T-helper 2 cell treated with Interferon-gamma antibody and Interleukin-4, amounts not matched to agents 5 μg/mL and 100 μg/mL, for 36 hours (primary cell): ENCODE measurements around the gene CNTN5.

Source experiments
- DNase-seq: peaks from one replicate; pipeline ENCODE4 v3.0.0; 2021; ENCODE audit warnings: low spot score
- H3K27ac Mint-ChIP-seq: one replicate; pipeline ENCODE4 v1.8.0; 2021; ENCODE audit warnings: mild to moderate bottlenecking, mixed read lengths
- H3K27me3 Mint-ChIP-seq: one replicate; pipeline ENCODE4 v1.8.0; 2021; ENCODE audit warnings: low read depth, mixed read lengths
- H3K36me3 Mint-ChIP-seq: one replicate; pipeline ENCODE4 v1.8.0; 2021; ENCODE audit warnings: low read depth, mixed read lengths
- H3K4me1 Mint-ChIP-seq: one replicate; pipeline ENCODE4 v1.8.0; 2021; ENCODE audit warnings: low read depth, mixed read lengths
- H3K4me3 Mint-ChIP-seq: one replicate; pipeline ENCODE4 v1.8.0; 2022; ENCODE audit warnings: mild to moderate bottlenecking, moderate library complexity, mixed read lengths
- H3K9me3 Mint-ChIP-seq: one replicate; pipeline ENCODE4 v1.8.0; 2021; ENCODE audit warnings: mixed read lengths

CNTN5 gene

DNA sequence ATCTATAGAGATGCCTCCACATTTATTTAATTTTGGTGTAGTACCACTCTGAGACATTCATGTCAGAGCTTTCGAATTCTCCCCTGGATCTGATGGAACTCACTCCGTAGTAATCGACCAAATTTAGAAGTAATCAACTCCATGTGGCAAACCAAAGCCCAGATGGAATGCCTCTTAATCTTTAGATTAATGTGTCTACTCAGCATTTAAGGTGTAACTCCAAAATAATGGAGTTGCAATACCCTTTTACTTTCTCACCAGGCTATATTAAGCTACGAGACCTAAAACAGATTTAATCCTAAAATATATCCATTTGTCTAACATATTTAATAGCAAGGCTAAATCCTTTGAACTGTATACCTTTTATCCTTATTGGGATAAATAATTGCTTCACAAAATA lies 473.3 kb downstream of the CNTN5 start:
- H3K27ac Mint-ChIP-seq, result no peak overlapping the region
- no peaks in the 10 kb centered on the region for H3K4me1 Mint-ChIP-seq
- no peak overlapping the region for H3K4me3 Mint-ChIP-seq
- peaks cover 28% of the 10 kb centered on the region for H3K9me3 Mint-ChIP-seq
- H3K27me3 Mint-ChIP-seq, result no peaks in the 10 kb centered on the region
- no peak for DNase-seq
- no peaks in the 10 kb centered on the region for H3K36me3 Mint-ChIP-seq

DNA sequence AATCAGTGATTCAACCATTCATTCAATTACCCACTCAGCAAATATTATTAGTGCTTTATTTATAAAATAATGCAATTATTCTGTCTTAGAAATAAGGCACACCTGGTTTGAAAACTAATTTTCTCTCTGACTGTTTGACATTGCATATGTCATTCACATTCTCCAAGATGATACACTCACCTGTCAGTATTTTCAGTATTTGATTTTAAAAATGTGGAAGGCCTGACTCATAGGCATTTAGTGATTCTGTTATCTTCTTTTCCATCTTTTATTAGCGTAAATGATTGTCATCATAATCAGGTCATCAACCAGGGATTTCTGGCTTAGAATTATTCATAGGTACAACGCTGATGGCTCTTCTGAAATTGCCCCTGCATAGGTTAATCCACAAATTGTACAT lies 480.9 kb downstream of the CNTN5 start:
- DNase-seq, result no peak
- Mint-ChIP-seq H3K4me1 (no peaks in the 10 kb centered on the region), H3K4me3 (no peak overlapping the region), H3K9me3 (peaks cover 50% of the 10 kb centered on the region), H3K27me3 (no peaks in the 10 kb centered on the region), H3K36me3 (no peaks in the 10 kb centered on the region), H3K27ac (no peak overlapping the region)

DNA sequence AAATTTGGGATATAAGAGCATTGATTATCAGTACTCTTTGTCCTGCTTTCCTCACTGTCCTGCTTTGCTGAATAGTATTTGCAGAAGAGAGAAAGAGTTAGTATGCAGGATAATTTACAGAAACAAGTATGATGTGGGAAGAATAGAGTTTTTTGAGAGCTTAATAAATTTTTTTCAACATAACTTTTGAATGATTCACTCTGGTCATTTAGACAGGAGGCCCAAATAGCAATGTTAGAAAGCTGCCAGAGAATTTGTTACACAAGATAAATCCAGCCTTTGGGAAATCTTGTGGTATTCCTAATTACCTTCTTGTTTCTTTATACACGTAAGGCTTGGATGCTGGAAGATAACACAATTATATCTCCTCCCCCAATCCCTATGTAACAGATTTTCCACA lies 484.6 kb downstream of the CNTN5 start:
- Mint-ChIP-seq H3K27ac (no peak overlapping the region), H3K9me3 (peaks cover 35% of the 10 kb centered on the region), H3K4me3 (no peak overlapping the region), H3K36me3 (no peaks in the 10 kb centered on the region), H3K4me1 (no peaks in the 10 kb centered on the region), H3K27me3 (no peaks in the 10 kb centered on the region)
- DNase-seq, result no peak

DNA sequence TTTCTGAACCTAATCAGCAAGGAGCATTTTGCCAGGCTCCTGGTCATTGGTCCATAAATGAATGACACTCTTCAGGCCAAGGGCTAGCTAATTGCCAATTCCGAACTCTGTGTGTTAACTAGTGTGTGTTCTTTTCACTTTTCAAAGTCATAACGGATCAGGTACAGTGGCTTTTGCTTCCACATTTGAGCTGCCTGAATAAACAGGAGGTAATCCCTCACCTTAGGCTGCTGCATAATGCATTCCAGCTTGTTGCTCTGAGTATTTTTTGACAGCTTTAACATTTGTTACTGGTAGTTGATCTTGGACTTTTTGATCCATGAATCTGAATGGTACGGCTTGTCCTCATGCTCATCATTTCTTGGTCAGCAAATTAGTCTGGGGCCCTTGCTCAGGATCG lies 485.1 kb downstream of the CNTN5 start:
- Mint-ChIP-seq H3K4me3 (no peak overlapping the region), H3K9me3 (peaks cover 34% of the 10 kb centered on the region), H3K36me3 (no peaks in the 10 kb centered on the region), H3K4me1 (no peaks in the 10 kb centered on the region), H3K27me3 (no peaks in the 10 kb centered on the region), H3K27ac (no peak overlapping the region)
- no peak for DNase-seq

DNA sequence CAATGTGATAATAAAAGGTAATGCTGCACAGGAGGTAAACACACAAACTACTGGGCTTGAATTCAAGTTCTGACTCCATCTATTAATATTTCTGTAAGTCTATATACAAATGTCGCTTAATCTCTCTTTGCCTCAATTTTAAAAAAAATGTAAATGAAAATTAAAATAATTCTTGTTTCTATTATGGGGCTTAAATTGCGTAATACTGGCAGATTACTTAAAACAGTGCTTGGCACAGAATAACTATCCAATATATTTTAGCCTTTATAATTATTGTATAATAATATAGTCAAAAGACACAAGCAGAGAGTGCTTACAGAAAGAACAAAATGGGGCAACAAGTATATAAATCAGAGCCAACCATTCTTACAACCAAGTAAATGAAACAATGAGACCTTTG lies 489.1 kb downstream of the CNTN5 start:
- no peak overlapping the region for H3K27ac Mint-ChIP-seq
- no peak overlapping the region for H3K4me3 Mint-ChIP-seq
- peaks cover 23% of the 10 kb centered on the region for H3K9me3 Mint-ChIP-seq
- H3K36me3 Mint-ChIP-seq, result no peaks in the 10 kb centered on the region
- no peak for DNase-seq
- H3K4me1 Mint-ChIP-seq, result no peaks in the 10 kb centered on the region
- H3K27me3 Mint-ChIP-seq, result no peaks in the 10 kb centered on the region

DNA sequence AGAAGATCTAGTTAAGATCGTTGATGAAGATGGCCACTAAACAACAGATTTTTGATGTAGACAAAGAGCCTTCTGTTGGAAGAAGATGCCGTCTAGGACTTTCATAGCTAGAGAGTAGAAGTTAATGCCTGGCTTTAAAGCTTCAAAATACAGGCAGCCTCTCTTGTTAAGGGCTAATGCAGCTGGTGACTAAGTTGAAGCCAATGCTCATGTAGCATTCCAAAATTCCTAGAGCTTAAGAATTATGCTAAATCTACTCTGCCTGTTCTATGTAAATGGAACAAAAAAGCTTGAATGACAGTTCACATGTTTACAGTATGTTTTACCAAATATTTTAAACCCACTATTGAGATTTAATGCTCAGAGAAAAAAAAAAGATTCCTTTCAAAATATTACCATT lies 492.6 kb downstream of the CNTN5 start:
- Mint-ChIP-seq H3K4me1 (no peaks in the 10 kb centered on the region), H3K9me3 (peaks cover 23% of the 10 kb centered on the region), H3K4me3 (no peak overlapping the region), H3K27ac (no peak overlapping the region), H3K27me3 (no peaks in the 10 kb centered on the region), H3K36me3 (no peaks in the 10 kb centered on the region)
- no peak for DNase-seq

DNA sequence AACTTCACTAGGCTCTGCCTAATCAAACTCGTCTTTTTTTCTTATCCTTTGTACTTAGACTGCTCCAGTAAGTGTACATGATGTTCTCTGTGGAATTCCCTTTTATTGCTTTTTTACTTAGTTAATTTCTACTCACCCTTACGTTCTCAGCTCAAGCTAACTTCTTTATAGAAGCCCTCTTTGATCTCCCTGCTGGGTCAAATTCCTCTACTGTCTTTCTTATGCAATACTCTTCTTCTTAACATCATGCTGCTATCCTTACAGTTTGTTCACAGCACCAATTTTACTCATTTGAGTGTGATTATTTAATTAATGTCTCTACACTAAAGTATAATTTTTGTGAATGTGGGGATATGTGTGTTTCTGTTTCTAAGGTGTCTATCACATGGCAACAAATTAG lies 498.3 kb downstream of the CNTN5 start:
- no peaks in the 10 kb centered on the region for H3K4me1 Mint-ChIP-seq
- H3K4me3 Mint-ChIP-seq, result no peak overlapping the region
- H3K27me3 Mint-ChIP-seq, result no peaks in the 10 kb centered on the region
- no peak for DNase-seq
- peaks cover 23% of the 10 kb centered on the region for H3K9me3 Mint-ChIP-seq
- H3K36me3 Mint-ChIP-seq, result no peaks in the 10 kb centered on the region
- no peak overlapping the region for H3K27ac Mint-ChIP-seq

DNA sequence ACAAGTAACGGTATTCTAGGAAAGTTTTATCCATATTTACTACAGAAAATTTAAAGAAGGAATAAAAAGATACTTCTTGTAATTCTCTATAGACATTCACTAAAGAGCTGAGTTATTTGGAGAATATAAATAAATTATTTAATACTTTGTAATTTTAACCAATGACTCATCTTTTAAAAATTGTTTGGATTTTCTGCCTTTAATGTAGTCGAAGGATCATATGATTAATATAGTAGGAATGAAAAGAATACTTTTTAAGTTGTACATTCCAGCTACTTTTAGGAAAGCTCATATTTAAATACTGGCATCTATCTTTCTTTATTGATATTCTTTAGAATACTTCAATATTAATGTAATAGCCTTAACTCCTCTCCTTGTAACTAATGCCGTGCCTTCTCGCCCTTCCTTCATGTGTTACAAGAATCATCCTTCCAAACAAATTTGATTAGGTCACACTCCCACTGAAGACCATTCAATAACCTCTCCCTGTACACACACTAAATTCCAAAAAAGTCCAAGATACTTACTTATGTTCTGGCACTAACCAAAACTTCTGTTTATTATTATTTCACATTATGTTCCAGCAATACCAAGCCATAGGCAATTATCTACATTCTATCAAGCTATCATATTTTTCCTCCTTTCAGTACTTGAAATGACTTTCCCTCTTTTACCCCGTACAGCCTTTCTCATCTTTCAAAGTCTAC lies 501.9 kb downstream of the CNTN5 start:
- Mint-ChIP-seq H3K27me3 (no peaks in the 10 kb centered on the region), H3K4me1 (no peaks in the 10 kb centered on the region), H3K4me3 (no peak overlapping the region), H3K36me3 (no peaks in the 10 kb centered on the region), H3K9me3 (peaks cover 34% of the 10 kb centered on the region), H3K27ac (no peak overlapping the region)
- DNase-seq, result no peak

DNA sequence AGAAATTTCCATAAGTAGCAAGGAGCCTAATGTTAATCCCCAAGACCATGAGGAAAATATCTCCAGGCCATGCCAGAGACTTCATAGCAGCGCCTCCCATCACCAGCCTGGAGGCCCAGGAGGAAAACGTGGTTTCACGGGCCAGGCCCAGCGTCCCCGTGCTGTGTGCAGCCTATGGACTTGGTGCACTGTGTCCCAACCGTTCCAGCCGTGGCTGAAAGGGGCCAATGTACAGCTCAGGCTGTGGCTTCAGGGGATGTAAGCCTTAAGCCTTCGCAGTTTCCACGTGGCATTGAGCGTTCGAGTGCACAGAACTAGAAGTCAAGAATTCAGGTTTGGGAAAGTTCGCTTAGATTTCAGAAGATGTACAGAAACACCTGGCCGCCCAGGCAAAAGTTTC lies 510.7 kb downstream of the CNTN5 start:
- Mint-ChIP-seq H3K36me3 (no peaks in the 10 kb centered on the region), H3K27me3 (no peaks in the 10 kb centered on the region), H3K4me1 (no peaks in the 10 kb centered on the region), H3K9me3 (peaks cover 34% of the 10 kb centered on the region), H3K27ac (no peak overlapping the region), H3K4me3 (no peak overlapping the region)
- DNase-seq, result no peak

DNA sequence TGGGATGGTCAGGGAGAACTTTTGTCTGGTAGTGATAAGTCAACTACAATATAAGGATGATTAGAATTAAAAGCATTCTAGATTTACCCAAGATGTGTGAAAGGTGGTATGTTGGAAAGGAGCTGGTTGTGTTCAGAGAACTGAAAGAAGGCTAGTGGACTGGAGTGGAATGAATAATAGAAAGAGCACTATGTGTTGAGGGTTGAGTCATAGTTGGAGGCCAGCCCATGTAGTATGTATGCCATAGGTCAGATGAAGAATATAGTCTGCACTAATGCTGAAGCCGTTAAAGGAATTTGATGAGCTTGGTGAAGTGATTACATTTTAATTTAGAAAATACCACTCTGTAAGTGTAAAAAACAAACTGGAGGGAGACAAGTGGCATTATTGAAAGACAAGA lies 514.1 kb downstream of the CNTN5 start:
- H3K36me3 Mint-ChIP-seq, result no peaks in the 10 kb centered on the region
- no peaks in the 10 kb centered on the region for H3K27me3 Mint-ChIP-seq
- no peaks in the 10 kb centered on the region for H3K4me1 Mint-ChIP-seq
- no peak overlapping the region for H3K4me3 Mint-ChIP-seq
- peaks cover 26% of the 10 kb centered on the region for H3K9me3 Mint-ChIP-seq
- no peak for DNase-seq
- no peak overlapping the region for H3K27ac Mint-ChIP-seq

DNA sequence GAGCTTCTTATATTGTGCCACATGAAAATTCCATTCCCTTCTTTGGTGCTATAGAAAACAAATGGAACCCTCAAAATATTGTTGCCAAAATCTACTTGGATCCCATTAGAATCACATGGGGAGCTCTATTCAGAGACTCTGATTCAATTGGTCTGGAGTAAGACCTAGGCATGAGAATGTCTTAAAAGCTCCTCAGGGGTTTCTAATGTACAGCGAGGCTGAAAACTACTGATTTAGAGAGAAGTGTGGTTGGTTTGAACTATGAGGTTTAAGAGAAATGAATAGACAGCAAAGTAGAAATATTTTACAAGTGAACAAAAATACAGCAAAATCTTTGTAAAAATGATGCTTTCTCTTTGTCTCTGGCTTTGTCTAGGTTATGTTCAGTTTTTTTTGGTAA lies 514.7 kb downstream of the CNTN5 start:
- Mint-ChIP-seq H3K27me3 (no peaks in the 10 kb centered on the region), H3K9me3 (peaks cover 28% of the 10 kb centered on the region), H3K27ac (no peak overlapping the region), H3K4me1 (no peaks in the 10 kb centered on the region), H3K4me3 (no peak overlapping the region), H3K36me3 (no peaks in the 10 kb centered on the region)
- no peak for DNase-seq

DNA sequence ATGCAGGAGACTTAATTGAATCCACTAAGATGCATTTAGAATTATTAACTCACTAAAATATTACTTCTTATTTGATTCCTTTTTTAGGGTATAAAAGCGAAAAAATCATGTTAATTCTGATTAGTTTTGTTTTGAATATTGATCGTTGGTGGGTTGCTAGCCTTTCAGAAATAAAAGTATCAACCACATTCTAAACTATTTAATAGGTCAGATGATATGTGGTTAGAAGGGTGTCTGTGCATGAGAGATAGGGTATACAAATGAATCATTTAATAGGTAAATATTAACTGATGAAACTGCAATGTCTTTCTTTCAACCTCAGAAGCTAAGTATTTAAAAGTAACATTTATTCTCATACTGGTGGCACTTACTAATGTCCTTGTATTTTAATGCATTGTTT lies 515.1 kb downstream of the CNTN5 start:
- Mint-ChIP-seq H3K4me3 (no peak overlapping the region), H3K36me3 (no peaks in the 10 kb centered on the region), H3K27me3 (no peaks in the 10 kb centered on the region), H3K27ac (no peak overlapping the region), H3K9me3 (peaks cover 28% of the 10 kb centered on the region), H3K4me1 (no peaks in the 10 kb centered on the region)
- DNase-seq, result no peak

DNA sequence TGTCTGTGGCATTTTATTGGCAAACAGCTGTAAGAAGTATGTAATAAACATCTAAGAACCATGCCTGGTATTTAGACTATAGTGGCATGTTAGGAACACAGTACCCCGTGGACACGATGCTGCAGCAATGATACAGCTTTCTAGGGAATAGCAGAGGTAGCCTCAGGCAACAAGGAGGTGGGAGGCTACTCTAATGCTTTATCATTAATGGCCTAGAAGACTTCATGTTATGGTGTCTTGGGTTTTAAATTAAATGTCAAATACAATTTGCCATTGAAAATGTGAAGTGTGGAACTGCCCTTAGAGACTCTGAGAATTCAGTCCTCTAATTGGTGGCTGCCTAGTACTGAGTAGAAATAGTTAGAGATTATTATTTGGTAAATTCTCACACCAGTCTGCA lies 516.9 kb downstream of the CNTN5 start:
- Mint-ChIP-seq H3K27ac (no peak overlapping the region), H3K4me3 (no peak overlapping the region), H3K36me3 (no peaks in the 10 kb centered on the region), H3K9me3 (peaks cover 25% of the 10 kb centered on the region), H3K27me3 (no peaks in the 10 kb centered on the region), H3K4me1 (no peaks in the 10 kb centered on the region)
- no peak for DNase-seq

DNA sequence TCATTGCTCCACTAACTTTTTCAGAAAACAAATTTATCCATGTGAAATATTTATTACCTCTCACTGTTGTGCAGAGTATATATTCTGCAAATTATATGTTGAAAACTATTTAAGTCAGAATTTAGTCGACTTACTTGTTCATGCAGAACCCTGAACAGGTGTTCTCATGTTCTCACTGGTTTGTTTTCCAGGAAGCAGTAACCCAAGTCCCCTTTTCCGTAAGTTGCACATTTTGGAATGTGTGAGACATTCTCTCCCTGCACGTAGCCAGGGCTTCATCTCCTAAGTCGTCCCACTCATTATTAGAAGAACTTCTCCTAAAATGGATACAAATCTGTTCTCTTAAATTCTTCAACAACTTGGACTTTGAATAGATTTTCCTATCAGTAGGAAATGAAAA lies 524.9 kb downstream of the CNTN5 start:
- no peak for DNase-seq
- Mint-ChIP-seq H3K36me3 (no peaks in the 10 kb centered on the region), H3K27ac (no peak overlapping the region), H3K27me3 (no peaks in the 10 kb centered on the region), H3K4me3 (no peak overlapping the region), H3K9me3 (peaks cover 22% of the 10 kb centered on the region), H3K4me1 (no peaks in the 10 kb centered on the region)

DNA sequence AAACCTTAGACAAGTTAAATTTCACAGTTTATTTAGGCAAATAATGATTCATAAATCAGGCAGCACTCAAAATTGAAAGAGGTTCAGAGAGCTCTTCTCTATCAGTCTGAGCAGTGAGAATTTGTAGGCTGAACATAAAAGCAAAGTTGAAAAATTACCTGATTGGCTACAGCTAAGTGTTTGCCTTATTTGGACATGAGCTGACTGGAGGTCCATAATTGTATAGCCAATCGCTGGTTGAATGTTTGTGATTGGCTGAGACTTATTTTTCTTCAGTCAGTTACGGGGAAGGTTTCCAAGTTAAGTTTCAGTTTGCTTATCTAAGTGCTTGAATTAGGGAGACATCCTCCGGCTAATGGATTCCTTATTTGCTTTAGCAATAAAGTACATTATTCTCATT lies 527.5 kb downstream of the CNTN5 start:
- Mint-ChIP-seq H3K27me3 (no peaks in the 10 kb centered on the region), H3K27ac (no peak overlapping the region), H3K4me3 (no peak overlapping the region), H3K36me3 (no peaks in the 10 kb centered on the region), H3K9me3 (peaks cover 19% of the 10 kb centered on the region), H3K4me1 (no peaks in the 10 kb centered on the region)
- DNase-seq, result no peak
